GM18511 (cell line): Measurements from ENCODE around the gene CPHXL2.

Source experiments
- ATAC-seq: cut with Tn5 transposase; IDR thresholded peaks from one replicate; pipeline ENCODE4 v1.9.1; 2021; ENCODE audit warnings: mild to moderate bottlenecking, moderate library complexity; ENCODE audit not compliant: unreplicated experiment

The CPHXL2 gene

GRCh38 chr16:75644240-75645012 is 32.4 kb downstream of the CPHXL2 start:
- ATAC-seq: no peak

DNA sequence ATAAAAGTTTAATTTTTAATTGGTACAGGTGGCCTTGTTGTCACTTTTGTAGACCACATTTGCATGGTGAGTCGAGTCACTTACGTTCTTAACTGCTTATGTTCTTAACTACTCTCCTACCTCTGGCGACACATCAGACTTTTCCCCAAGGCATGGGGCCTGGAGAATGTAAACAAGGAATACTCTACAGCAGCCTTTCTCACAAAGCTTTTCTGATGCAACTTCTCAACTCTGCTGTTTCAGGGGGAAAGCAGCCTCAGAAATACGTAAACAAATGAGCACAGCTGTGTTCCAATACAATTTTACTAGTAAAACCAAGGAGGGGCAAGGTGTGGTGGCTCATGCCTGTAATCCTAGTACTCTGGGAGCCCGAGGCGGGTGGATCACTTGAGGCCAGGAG is 36.2 kb downstream of the CPHXL2 start:
- no peak for ATAC-seq

DNA sequence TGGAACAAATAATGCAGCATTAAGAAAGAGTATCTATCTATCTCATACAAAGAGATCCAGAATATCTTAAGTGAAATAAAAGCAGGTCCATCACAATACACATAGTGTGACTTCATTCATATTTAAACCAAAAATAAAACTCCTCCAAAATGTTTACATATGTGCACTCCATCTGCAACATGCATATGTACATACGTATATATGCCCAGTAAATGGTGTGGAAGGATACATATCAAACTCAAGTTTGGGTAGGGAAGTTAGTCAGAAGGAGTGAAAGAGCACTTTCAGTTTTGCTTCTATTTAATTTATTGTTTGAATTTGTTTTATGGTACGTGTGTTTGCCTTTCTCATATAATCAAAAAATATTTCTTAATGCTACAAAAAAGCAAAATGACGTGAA is 41.8 kb downstream of the CPHXL2 start:
- ATAC-seq: no peak

GRCh38 chr16:75632857-75633256 is 44.0 kb downstream of the CPHXL2 start:
- no peak for ATAC-seq

DNA sequence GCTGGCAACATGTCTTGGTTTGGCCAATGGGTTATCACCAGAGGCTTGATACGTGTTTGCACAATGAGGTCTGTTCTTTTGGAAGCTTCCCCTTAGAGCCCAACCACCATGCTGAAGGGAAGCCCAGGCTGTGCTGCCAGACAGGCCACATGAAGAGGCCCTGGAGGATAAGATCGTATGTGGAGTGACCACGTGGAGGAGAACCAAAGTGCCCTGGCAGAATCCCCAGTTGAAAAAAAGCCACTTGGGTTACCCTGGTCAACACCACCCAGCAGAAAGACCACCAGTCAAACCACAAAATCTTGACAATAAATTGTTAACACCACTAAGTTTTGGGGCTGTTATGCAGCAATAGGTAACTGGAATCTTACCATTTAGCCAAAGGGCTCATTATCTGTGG is 46.8 kb downstream of the CPHXL2 start:
- no peak for ATAC-seq

- no peak for ATAC-seq
These were observed 47.7 kb downstream of the CPHXL2 start for GRCh38 chr16:75629132-75629531.

- ATAC-seq: no peak
These were observed 48.5 kb downstream of the CPHXL2 start for GRCh38 chr16:75628351-75628750.

DNA sequence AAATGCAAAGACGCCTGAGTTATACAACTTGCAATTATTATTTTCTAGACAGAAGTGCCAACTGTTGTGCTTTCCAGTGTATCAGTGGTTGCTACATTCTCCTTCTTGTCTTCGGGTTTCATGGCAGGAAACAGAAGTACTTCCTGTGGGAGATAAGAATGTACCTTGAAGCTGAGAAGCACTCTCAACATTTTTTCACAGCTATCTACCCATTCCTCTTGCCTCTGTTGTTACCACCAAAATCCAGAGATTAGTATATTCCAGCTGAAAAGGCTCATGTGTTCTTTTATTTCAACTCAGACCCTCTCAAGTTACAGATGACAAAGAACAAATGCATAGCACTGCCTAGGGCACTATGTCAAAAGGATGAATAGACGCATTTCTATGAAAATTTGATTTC is 49.0 kb downstream of the CPHXL2 start:
- no peak for ATAC-seq

- no peak for ATAC-seq
These were observed 50.0 kb downstream of the CPHXL2 start for GRCh38 chr16:75626806-75627205.

- no peak for ATAC-seq
These were observed 51.9 kb downstream of the CPHXL2 start for GRCh38 chr16:75624921-75625334.

DNA sequence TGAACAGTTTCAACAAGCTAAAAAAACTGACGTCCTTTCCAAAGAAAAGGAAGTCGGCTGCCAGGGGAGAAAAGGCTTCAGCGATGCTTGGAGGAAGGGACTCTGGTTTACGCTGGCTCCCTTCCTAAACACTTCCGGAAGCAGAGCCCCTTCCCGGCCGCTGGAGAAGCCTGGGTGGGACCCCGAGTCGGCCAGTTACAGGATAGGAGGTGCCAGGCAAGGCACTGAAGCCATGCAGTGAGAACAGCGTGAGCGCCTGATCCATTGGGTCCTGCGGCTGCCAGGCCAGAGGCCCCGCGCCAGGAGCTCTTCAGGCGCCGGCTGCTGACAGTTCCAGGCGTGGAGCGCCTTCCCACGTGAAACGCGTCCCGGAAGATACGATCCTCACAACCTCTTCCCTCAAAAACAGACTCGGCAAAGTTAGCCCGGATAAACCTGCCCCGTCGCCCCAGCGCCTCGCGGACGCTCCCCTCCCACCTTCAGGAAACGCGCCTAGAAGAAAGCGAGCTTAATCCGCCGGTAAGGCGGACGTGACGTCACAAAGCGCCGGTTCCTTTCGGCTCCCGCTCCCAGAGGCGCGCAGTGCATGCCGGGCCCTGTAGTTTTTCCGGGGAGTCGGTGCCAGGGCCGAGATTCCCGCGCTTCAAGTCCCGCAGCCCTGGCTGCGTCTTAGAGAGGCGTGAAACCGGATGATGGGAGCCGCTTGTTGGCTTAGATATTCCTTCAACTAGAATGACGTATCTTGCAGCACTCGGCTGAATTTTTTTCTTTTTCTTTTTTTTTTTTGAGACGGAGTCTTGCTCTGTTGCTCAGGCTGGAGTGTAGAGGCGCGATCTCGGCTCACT is 53.8 kb downstream of the CPHXL2 start, which contains the start of gene ADAT1:
TSS of gene ADAT1 (minus strand) at position 521 of the 845 bp plus-strand sequence. CDS start 2,482 bp downstream, outside the sequence.
- ATAC-seq: peak; percentile 96

DNA sequence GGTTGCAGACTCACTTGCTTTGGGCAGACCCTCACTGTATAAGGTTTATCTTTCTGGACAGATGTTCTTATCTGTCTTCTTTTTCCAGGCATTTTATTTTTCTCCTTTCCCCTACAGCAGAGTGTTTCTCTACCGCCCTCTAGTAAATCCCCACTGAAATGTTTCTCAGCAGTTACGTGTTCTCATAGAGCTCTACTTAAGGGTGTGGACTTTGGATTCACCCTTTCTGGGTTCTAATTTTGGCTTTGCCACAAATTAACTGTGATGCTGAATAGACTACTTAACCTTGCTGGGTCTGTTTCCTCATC is 55.7 kb downstream of the CPHXL2 start:
- ATAC-seq: no peak

DNA sequence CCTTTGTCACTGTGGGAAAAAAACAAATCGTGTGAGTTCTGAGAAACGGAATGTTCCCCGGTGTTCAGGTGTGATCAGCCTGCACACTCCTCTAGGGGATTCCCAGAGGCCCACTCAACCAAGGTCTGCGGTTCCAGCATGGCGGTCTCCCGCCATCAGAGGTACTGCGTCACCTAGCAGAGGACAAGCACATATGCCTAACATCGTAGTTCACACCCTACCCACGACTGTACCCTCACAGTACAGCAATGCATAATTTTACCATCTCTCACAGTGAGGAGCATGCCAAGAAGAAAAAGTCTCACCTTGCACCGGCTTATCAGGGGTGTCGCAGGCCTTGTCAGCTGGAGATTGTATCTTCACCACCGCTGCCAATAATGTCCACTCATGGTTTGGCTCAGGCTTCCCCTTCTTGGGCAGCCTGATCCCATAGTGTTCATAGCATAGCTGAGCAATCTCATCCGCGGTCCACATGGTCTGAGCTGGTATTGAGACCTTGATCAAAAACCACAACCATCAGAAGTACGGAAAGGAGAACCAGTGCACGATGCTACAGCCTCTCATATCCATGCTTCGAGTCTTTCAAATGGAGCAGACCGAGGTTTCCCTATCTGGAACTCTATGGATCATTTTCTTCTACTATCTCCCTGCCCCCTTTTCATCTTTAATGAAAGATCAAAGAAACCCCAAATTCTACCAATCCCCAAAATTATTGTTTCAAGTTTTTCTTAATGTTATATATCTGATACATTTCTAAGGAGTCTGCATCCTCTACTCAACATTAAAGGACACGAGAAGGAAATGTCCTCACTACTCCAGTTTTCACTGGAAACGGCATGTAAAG is 56.3 kb downstream of the CPHXL2 start:
- no peak for ATAC-seq

DNA sequence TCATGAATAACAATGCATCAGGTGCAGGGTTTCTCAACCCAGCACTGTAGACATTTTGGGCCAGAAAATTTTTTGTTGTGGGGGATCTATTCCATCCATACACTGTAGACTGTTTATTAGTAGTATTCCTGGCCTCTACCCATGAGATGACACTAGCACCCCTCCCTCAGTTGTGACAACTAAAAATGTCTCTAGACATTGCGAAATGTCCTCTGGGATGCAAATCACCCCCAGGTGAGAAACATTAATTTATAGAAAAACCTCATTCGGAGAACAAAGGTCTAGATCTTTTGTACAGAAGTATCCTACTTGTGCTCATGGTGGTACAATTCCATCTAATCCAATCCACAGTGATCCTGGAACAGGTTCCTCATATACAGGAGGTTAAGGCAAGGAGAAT is 58.0 kb downstream of the CPHXL2 start:
- ATAC-seq: no peak

- no peak for ATAC-seq
These were observed 59.7 kb downstream of the CPHXL2 start for GRCh38 chr16:75617121-75617520.

GRCh38 chr16:75616521-75617010 is 60.2 kb downstream of the CPHXL2 start:
- no peak for ATAC-seq

DNA sequence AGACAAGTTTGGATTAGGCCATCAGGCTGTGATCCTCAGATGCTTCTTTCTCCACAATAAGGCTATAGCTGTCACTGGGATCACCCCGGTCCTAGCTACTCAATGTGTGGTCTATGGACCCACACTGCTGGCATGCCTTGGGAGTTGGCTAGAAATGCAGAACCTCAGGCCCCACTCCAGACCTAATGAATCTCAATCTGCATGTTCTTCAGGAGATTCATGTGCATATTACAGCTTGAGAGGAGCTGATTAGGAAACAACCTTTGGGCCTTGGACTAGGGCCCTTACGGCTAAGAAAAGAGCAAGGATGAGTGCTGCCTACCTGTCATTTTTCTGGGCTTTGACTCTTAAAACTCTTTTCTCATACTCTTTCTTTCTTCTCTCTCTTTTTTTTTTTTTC is 61.2 kb downstream of the CPHXL2 start:
- ATAC-seq: no peak

DNA sequence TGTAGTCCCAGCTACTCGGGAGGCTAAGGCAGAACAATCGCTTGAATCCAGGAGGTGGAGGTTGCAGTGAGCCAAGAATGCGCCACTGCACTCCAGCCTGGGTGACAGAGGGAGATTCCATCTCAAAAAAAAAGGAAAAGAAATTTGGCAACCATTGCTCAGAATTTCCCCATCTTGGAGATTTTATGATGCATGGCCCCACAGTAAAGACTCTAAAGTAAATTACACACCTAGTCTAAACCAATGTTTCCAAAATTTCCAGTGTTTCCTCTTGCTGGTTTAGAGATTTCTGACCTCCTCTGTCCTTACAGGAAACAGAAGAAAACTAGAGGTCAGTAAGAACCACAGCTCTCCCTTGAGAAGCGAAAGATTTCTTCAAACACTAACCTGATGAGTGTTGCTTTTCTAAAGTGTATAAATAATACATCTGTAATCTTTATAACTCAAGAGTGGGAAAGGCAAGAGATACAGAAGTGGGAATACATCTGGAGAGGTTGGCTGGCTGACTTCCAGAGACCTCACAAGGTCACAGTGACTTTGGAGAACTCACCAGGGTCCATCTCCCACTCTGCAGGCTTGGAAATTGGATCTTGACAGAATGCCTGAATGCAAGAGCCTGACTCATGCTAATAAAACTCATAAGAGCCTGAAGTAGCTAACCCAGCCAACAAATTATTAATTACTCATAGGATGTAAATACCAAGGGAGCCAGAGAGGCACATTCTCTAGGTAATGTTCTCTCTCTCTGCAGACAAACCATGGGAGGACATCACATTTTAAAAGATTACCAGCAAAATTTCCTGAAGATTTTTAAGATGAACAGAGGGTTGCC is 62.5 kb downstream of the CPHXL2 start:
- ATAC-seq: no peak
